SK-N-SH (cell line): ENCODE data around the gene UTP25. TPM values are rescaled to one million over a fixed set of nuclear protein-coding genes. Genes with fewer than 3 reads are reported as not detected.

Experiments used
- CTCF ChIA-PET: fragments of 300-600, 350-600 bp; formaldehyde crosslinking; extraction: SDS; loops from one replicate; lab custom pipeline; 2021; lab: Yijun Ruan, JAX
- POLR2A ChIA-PET: fragments of 350-600 bp; sonication (Branson Sonifier 250); formaldehyde crosslinking; extraction: SDS; loops from one replicate; lab custom pipeline; 2020; ENCODE audit warnings: antibody characterized with exemption, inconsistent platforms; lab: Yijun Ruan, JAX
- DNase-seq: peaks from one replicate; pipeline ENCODE4 v3.0.0; 2012
- H2AFZ ChIP-seq: fragments of 200-600 bp; sonication (generic); 2 replicates; pipeline ENCODE4 v1.8.1; 2016; ENCODE audit warnings: antibody characterized with exemption, mild to moderate bottlenecking, low read depth
- H3F3A ChIP-seq: fragments of 200-600 bp; sonication (generic); replicated peaks from 2 replicates; pipeline ENCODE3; 2016; ENCODE audit warnings: antibody characterized with exemption, mild to moderate bottlenecking; ENCODE audit not compliant: insufficient read depth
- H3K27ac ChIP-seq, 2 experiments: fragments of 200-500 bp in 1 of 2; fragments of 200-600 bp in 1 of 2; sonication (Bioruptor generic) in 1 of 2; sonication (generic), shearing (Covaris generic) in 1 of 2; 2 replicates each; pipeline versions ENCODE4 v1.5.1 to v1.6.1; 2014 to 2016; ENCODE audit warnings: low read depth in 2 of 2, inconsistent platforms in 1 of 2, low read length in 1 of 2, mild to moderate bottlenecking in 1 of 2, mixed read lengths in 1 of 2
- H3K27me3 ChIP-seq: fragments of 200-600 bp; sonication (generic), shearing (Covaris generic); 2 replicates; pipeline ENCODE4 v1.6.1; 2016; ENCODE audit warnings: mixed run types; ENCODE audit not compliant: insufficient read depth
- H3K36me3 ChIP-seq, 2 experiments: fragments of 200-500 bp in 1 of 2; fragments of 200-600 bp in 1 of 2; sonication (Bioruptor generic) in 1 of 2; sonication (generic) in 1 of 2; replicated peaks in 1 of 2; 2 replicates each; pipeline versions ENCODE3 to v1.5.1; 2014 to 2016; ENCODE audit warnings: low read length in 1 of 2, mild to moderate bottlenecking in 1 of 2; ENCODE audit not compliant: insufficient read depth in 2 of 2, control insufficient read depth in 1 of 2
- H3K4me1 ChIP-seq, 2 experiments: fragments of 200-500 bp in 1 of 2; fragments of 200-600 bp in 1 of 2; sonication (Bioruptor generic) in 1 of 2; sonication (generic), shearing (Covaris generic) in 1 of 2; 2 replicates each; pipeline versions ENCODE4 v1.5.1 to v1.6.1; 2014 to 2016; ENCODE audit warnings: low read depth in 1 of 2, low read length in 1 of 2, mixed run types in 1 of 2; ENCODE audit not compliant: insufficient read depth in 2 of 2, control insufficient read depth in 1 of 2
- H3K4me2 ChIP-seq: fragments of 200-600 bp; sonication (generic), shearing (Covaris generic); 2 replicates; pipeline ENCODE4 v1.6.1; 2017; ENCODE audit warnings: mixed run types
- H3K4me3 ChIP-seq, 2 experiments: fragments of 200-500 bp in 1 of 2; fragments of 200-600 bp in 1 of 2; sonication (Bioruptor generic) in 1 of 2; sonication (generic), shearing (Covaris generic) in 1 of 2; 2 replicates each; pipeline versions ENCODE4 v1.5.1 to v1.8.1; 2014 to 2016; ENCODE audit warnings: low read depth in 2 of 2, inconsistent platforms in 1 of 2, low read length in 1 of 2, mild to moderate bottlenecking in 1 of 2, mixed read lengths in 1 of 2, moderate library complexity in 1 of 2
- H3K79me2 ChIP-seq: fragments of 200-600 bp; sonication (generic); 2 replicates; pipeline ENCODE4 v1.8.1; 2017; ENCODE audit warnings: mild to moderate bottlenecking; ENCODE audit not compliant: insufficient read depth
- H3K9ac ChIP-seq: fragments of 200-600 bp; sonication (generic); 2 replicates; pipeline ENCODE4 v1.6.1; 2017; ENCODE audit warnings: mixed run types
- H3K9me2 ChIP-seq: fragments of 200-600 bp; sonication (generic); 2 replicates; pipeline ENCODE4 v1.6.1; 2017; ENCODE audit warnings: mixed run types
- H3K9me3 ChIP-seq: fragments of 200-600 bp; sonication (generic); 2 replicates; pipeline ENCODE4 v1.6.1; 2017; ENCODE audit warnings: mixed run types, mild to moderate bottlenecking, moderate library complexity
- H4K20me1 ChIP-seq: fragments of 200-600 bp; sonication (generic); 2 replicates; pipeline ENCODE4 v1.6.1; 2017; ENCODE audit warnings: mild to moderate bottlenecking, mixed run types; ENCODE audit not compliant: insufficient read depth
- CHD2 ChIP-seq: fragments of 150-350 bp; IDR thresholded peaks from 2 replicates; pipeline ENCODE4 v1.6.1; 2018; ENCODE audit warnings: low read length; ENCODE audit not compliant: partially characterized antibody
- CTCF ChIP-seq: fragments of 200-600 bp; sonication (generic); IDR thresholded peaks from 2 replicates; pipeline ENCODE4 v1.6.1; 2017; ENCODE audit warnings: antibody characterized with exemption, mild to moderate bottlenecking, moderate library complexity
- ELF1 ChIP-seq: IDR thresholded peaks from 2 replicates; pipeline ENCODE4 v1.4.0; 2012
- EZH2phosphoT487 ChIP-seq: fragments of 200-600 bp; sonication (generic); IDR thresholded peaks from 2 replicates; pipeline ENCODE4 v1.6.1; 2017; ENCODE audit warnings: low read depth, mixed run types, mild to moderate bottlenecking, antibody characterized with exemption, moderate library complexity, borderline replicate concordance
- FOSL2 ChIP-seq: IDR thresholded peaks from 2 replicates; pipeline ENCODE4 v1.4.0; 2012; ENCODE audit warnings: low read depth, mild to moderate bottlenecking, moderate library complexity, borderline replicate concordance
- FOXM1 ChIP-seq: IDR thresholded peaks from 2 replicates; pipeline ENCODE4 v1.4.0; 2012; ENCODE audit warnings: low read depth, mild to moderate bottlenecking
- GABPA ChIP-seq: IDR thresholded peaks from 2 replicates; pipeline ENCODE4 v1.4.0; 2012; ENCODE audit warnings: low read depth, mild to moderate bottlenecking
- GATA2 ChIP-seq: sonication (generic); formaldehyde crosslinking; IDR thresholded peaks from 2 replicates; pipeline ENCODE4 v1.5.0; 2020; ENCODE audit warnings: mild to moderate bottlenecking, missing genetic modification reagents
- IRF3 ChIP-seq: fragments of 150-350 bp; IDR thresholded peaks from 2 replicates; pipeline ENCODE4 v1.6.1; 2016; ENCODE audit warnings: mild to moderate bottlenecking, low read depth, low read length
- MAX ChIP-seq: IDR thresholded peaks from 2 replicates; pipeline ENCODE4 v1.4.0; 2012; ENCODE audit warnings: low read depth
- MXI1 ChIP-seq: IDR thresholded peaks from 2 replicates; pipeline ENCODE4 v1.6.1; 2012; ENCODE audit warnings: mild to moderate bottlenecking, low read depth, low read length, improper control_type of control experiment
- NFIC ChIP-seq: IDR thresholded peaks from 2 replicates; pipeline ENCODE4 v1.4.0; 2012; ENCODE audit warnings: borderline replicate concordance
- NRF1 ChIP-seq: IDR thresholded peaks from 2 replicates; pipeline ENCODE4 v1.6.1; 2012; ENCODE audit warnings: low read depth, mild to moderate bottlenecking, low read length
- PBX3 ChIP-seq: IDR thresholded peaks from 2 replicates; pipeline ENCODE4; 2012
- POLR2AphosphoS5 ChIP-seq: IDR thresholded peaks from 2 replicates; pipeline ENCODE4 v1.6.1; 2012; ENCODE audit warnings: low read depth, low read length
- RAD21 ChIP-seq: IDR thresholded peaks from 2 replicates; pipeline ENCODE4 v1.6.1; 2012; ENCODE audit warnings: mild to moderate bottlenecking, low read length
- REST ChIP-seq: IDR thresholded peaks from 2 replicates; pipeline ENCODE4 v1.6.1; 2012; ENCODE audit warnings: mild to moderate bottlenecking, low read depth, low read length, moderate library complexity
- RFX5 ChIP-seq: IDR thresholded peaks from 2 replicates; pipeline ENCODE4 v1.6.1; 2012; ENCODE audit warnings: mild to moderate bottlenecking, improper control_type of control experiment, low read length
- RXRA ChIP-seq: IDR thresholded peaks from 2 replicates; pipeline ENCODE4 v1.4.0; 2012; ENCODE audit warnings: low read depth, mild to moderate bottlenecking, borderline replicate concordance
- SIN3A ChIP-seq: IDR thresholded peaks from 2 replicates; pipeline ENCODE4 v1.6.1; 2012; ENCODE audit warnings: low read depth, mild to moderate bottlenecking, low read length, moderate library complexity, borderline replicate concordance
- SMC3 ChIP-seq: IDR thresholded peaks from 2 replicates; pipeline ENCODE4 v1.6.1; 2012; ENCODE audit warnings: low read depth, low read length, improper control_type of control experiment
- TAF1 ChIP-seq: IDR thresholded peaks from 2 replicates; pipeline ENCODE4 v1.6.1; 2012; ENCODE audit warnings: low read depth, mild to moderate bottlenecking, low read length, moderate library complexity, borderline replicate concordance
- TCF12 ChIP-seq: IDR thresholded peaks from 2 replicates; pipeline ENCODE4 v1.4.0; 2012
- USF1 ChIP-seq: IDR thresholded peaks from 2 replicates; pipeline ENCODE4 v1.4.0; 2012; ENCODE audit warnings: low read depth, borderline replicate concordance
- YY1 ChIP-seq: IDR thresholded peaks from 2 replicates; pipeline ENCODE4 v1.4.0; 2012; ENCODE audit warnings: low read depth, mild to moderate bottlenecking
- WGBS: methylation state at CpG from one replicate; pipeline ENCODE4 v1.1.6; 2017; ENCODE audit warnings: low lambda C conversion rate; 5-methylcytosine and 5-hydroxymethylcytosine counted together
- polyA plus RNA-seq, 3 experiments: library from polyadenylated mRNA; depleted of rRNA; stranded (reverse); fragments of >200 nt; gene quantifications; 2 replicates each; pipeline ENCODE4 v1.2.3, GENCODE V29; 2012

Gene UTP25
- polyA plus RNA-seq, 1 of the 3 experiments (the other 2 are of a cell fraction), result 6.3 TPM

- no peak overlapping the region for H2AFZ ChIP-seq
- peaks cover 31% of the 10 kb centered on the region for H3F3A ChIP-seq
- H3K9ac ChIP-seq, result no peak overlapping the region
- H3K36me3 ChIP-seq, result no peaks in the 10 kb centered on the region
- DNase-seq, result peak; percentile 29
- H3K9me2 ChIP-seq, result no peaks in the 10 kb centered on the region
- H3K9me3 ChIP-seq, result no peaks in the 10 kb centered on the region
- ChIA-PET CTCF (interaction anchor here (0.6 to 19.7 kb wide), 6 partner anchors 10 to 155 kb away, joined by 3 to 317 read pairs (median 6); no protein-coding TSS in a partner anchor), POLR2A (no interaction called here)
- no peaks in the 10 kb centered on the region for H4K20me1 ChIP-seq
- H3K27ac ChIP-seq, result peak overlapping the region; percentile 48 to 79
- peak overlapping the region; percentile 64; the same call in 1 of the 2 replicates for H3K4me2 ChIP-seq
- H3K27me3 ChIP-seq, result no peaks in the 10 kb centered on the region
- no peaks in the 10 kb centered on the region for H3K79me2 ChIP-seq
- peak overlapping the region in 1 of 2 experiments; percentile 11; a peak in 1 of 4 replicates for H3K4me3 ChIP-seq
- H3K4me1 ChIP-seq, result peaks cover 33 to 34% of the 10 kb centered on the region in 2 experiments
- 18% methylated on average over 2 of the region's 2 CpGs for WGBS
- TF ChIP-seq GATA2 (CRISPR knock-in tag) (no peak), CTCF (no peak), FOSL2 (no peak), IRF3 (no peak), MXI1 (no peak), ELF1 (no peak), RFX5 (no peak), FOXM1 (no peak), YY1 (no peak), RAD21 (no peak), CHD2 (no peak), POLR2AphosphoS5 (no peak), TAF1 (no peak), GABPA (no peak), NFIC (0 out of 2 replicates have a peak, but pooled peaks have one; percentile 25), MAX (no peak), REST (no peak), PBX3 (0 out of 2 replicates have a peak, but pooled peaks have one; percentile 10), TCF12 (peak; percentile 52; the same call in 1 of the 2 replicates), RXRA (no peak), EZH2phosphoT487 (no peak), SIN3A (no peak), NRF1 (no peak), USF1 (no peak), SMC3 (no peak)
Observed at GRCh38 chr1:209869291-209870149, 41.7 kb downstream of the UTP25 start.
